Mucosa of gallbladder (tissue), 1 donor: ENCODE data around the gene GPR15. TPM values are rescaled to one million over a fixed set of nuclear protein-coding genes. Genes with fewer than 3 reads are reported as not detected.

Experiments used
- total RNA-seq: library from RNA; stranded (reverse); gene quantifications from one replicate; pipeline ENCODE4 v1.2.1, GENCODE V29; 2021
- donor health status: DM: no; HTN: no; CAD: no.

Gene GPR15
- total RNA-seq, 1 donor from 2014 or later: 0.17 TPM

Other genes with a start within 250 kb of the GPR15 start
- gene OR5H2, start 249.5 kb upstream of the GPR15 start, total RNA-seq: not detected
- not detected for gene OR5K4, start 178.1 kb upstream of the GPR15 start, total RNA-seq
- not detected for gene OR5K3, start 141.3 kb upstream of the GPR15 start, total RNA-seq
- not detected for gene OR5K1, start 68.8 kb upstream of the GPR15 start, total RNA-seq
- gene OR5K2, start 34.3 kb upstream of the GPR15 start, total RNA-seq: not detected
- 69.4 TPM for gene CLDND1, start 9.1 kb upstream of the GPR15 start, total RNA-seq
- 16.7 TPM for gene CPOX, start 61.6 kb downstream of the GPR15 start, total RNA-seq
- 5.9 TPM for gene ST3GAL6, start 231.4 kb downstream of the GPR15 start, total RNA-seq